ENCODE measurements around the gene ARL8B. TPM values are rescaled to one million over a fixed set of nuclear protein-coding genes. Genes with fewer than 3 reads are reported as not detected.
A peak's percentile ranks its signal among the peaks of the same experiment; 100 is the strongest.

The ARL8B gene
- total and polyA plus RNA-seq, 9 of the 15 experiments (the other 6 are each of a cell fraction or from before 2014, with no cell fraction given): 28.5 to 99.4 (median 77.2) TPM

- TF ChIP-seq, protein P1, sequence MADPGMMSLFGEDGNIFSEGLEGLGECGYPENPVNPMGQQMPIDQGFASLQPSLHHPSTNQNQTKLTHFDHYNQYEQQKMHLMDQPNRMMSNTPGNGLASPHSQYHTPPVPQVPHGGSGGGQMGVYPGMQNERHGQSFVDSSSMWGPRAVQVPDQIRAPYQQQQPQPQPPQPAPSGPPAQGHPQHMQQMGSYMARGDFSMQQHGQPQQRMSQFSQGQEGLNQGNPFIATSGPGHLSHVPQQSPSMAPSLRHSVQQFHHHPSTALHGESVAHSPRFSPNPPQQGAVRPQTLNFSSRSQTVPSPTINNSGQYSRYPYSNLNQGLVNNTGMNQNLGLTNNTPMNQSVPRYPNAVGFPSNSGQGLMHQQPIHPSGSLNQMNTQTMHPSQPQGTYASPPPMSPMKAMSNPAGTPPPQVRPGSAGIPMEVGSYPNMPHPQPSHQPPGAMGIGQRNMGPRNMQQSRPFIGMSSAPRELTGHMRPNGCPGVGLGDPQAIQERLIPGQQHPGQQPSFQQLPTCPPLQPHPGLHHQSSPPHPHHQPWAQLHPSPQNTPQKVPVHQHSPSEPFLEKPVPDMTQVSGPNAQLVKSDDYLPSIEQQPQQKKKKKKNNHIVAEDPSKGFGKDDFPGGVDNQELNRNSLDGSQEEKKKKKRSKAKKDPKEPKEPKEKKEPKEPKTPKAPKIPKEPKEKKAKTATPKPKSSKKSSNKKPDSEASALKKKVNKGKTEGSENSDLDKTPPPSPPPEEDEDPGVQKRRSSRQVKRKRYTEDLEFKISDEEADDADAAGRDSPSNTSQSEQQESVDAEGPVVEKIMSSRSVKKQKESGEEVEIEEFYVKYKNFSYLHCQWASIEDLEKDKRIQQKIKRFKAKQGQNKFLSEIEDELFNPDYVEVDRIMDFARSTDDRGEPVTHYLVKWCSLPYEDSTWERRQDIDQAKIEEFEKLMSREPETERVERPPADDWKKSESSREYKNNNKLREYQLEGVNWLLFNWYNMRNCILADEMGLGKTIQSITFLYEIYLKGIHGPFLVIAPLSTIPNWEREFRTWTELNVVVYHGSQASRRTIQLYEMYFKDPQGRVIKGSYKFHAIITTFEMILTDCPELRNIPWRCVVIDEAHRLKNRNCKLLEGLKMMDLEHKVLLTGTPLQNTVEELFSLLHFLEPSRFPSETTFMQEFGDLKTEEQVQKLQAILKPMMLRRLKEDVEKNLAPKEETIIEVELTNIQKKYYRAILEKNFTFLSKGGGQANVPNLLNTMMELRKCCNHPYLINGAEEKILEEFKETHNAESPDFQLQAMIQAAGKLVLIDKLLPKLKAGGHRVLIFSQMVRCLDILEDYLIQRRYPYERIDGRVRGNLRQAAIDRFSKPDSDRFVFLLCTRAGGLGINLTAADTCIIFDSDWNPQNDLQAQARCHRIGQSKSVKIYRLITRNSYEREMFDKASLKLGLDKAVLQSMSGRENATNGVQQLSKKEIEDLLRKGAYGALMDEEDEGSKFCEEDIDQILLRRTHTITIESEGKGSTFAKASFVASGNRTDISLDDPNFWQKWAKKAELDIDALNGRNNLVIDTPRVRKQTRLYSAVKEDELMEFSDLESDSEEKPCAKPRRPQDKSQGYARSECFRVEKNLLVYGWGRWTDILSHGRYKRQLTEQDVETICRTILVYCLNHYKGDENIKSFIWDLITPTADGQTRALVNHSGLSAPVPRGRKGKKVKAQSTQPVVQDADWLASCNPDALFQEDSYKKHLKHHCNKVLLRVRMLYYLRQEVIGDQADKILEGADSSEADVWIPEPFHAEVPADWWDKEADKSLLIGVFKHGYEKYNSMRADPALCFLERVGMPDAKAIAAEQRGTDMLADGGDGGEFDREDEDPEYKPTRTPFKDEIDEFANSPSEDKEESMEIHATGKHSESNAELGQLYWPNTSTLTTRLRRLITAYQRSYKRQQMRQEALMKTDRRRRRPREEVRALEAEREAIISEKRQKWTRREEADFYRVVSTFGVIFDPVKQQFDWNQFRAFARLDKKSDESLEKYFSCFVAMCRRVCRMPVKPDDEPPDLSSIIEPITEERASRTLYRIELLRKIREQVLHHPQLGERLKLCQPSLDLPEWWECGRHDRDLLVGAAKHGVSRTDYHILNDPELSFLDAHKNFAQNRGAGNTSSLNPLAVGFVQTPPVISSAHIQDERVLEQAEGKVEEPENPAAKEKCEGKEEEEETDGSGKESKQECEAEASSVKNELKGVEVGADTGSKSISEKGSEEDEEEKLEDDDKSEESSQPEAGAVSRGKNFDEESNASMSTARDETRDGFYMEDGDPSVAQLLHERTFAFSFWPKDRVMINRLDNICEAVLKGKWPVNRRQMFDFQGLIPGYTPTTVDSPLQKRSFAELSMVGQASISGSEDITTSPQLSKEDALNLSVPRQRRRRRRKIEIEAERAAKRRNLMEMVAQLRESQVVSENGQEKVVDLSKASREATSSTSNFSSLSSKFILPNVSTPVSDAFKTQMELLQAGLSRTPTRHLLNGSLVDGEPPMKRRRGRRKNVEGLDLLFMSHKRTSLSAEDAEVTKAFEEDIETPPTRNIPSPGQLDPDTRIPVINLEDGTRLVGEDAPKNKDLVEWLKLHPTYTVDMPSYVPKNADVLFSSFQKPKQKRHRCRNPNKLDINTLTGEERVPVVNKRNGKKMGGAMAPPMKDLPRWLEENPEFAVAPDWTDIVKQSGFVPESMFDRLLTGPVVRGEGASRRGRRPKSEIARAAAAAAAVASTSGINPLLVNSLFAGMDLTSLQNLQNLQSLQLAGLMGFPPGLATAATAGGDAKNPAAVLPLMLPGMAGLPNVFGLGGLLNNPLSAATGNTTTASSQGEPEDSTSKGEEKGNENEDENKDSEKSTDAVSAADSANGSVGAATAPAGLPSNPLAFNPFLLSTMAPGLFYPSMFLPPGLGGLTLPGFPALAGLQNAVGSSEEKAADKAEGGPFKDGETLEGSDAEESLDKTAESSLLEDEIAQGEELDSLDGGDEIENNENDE (IDR thresholded peaks at IDR 0.05; ENCODE audit: low read depth, low read length): no peak
- TF ChIP-seq ZNF717 (CRISPR knock-in tag; IDR thresholded peaks at IDR 0.05): no peak
- TF ChIP-seq MAFK (IDR thresholded peaks at IDR 0.05; ENCODE audit: low read length): no peak
- peak; percentile 18; the same call in 1 of the 2 replicates for TF ChIP-seq ADNP (tag; IDR thresholded peaks at IDR 0.05)
- TF ChIP-seq PHF8 (IDR thresholded peaks at IDR 0.05; ENCODE audit: borderline replicate concordance, low read length): no peak
- TF ChIP-seq, protein P2, sequence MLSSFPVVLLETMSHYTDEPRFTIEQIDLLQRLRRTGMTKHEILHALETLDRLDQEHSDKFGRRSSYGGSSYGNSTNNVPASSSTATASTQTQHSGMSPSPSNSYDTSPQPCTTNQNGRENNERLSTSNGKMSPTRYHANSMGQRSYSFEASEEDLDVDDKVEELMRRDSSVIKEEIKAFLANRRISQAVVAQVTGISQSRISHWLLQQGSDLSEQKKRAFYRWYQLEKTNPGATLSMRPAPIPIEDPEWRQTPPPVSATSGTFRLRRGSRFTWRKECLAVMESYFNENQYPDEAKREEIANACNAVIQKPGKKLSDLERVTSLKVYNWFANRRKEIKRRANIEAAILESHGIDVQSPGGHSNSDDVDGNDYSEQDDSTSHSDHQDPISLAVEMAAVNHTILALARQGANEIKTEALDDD (IDR thresholded peaks at IDR 0.05): no peak
- no peak for TF ChIP-seq RBM15 (IDR thresholded peaks at IDR 0.05; ENCODE audit: insufficient read depth, low read length)
- TF ChIP-seq COPS2 (conservative IDR thresholded peaks at IDR 0.05): no peak
- TF ChIP-seq PTRF (tag; IDR thresholded peaks at IDR 0.05): no peak
- TF ChIP-seq FOS (IDR thresholded peaks at IDR 0.05; ENCODE audit: extremely low read depth, insufficient read length): no peak
- TF ChIP-seq, protein P3, sequence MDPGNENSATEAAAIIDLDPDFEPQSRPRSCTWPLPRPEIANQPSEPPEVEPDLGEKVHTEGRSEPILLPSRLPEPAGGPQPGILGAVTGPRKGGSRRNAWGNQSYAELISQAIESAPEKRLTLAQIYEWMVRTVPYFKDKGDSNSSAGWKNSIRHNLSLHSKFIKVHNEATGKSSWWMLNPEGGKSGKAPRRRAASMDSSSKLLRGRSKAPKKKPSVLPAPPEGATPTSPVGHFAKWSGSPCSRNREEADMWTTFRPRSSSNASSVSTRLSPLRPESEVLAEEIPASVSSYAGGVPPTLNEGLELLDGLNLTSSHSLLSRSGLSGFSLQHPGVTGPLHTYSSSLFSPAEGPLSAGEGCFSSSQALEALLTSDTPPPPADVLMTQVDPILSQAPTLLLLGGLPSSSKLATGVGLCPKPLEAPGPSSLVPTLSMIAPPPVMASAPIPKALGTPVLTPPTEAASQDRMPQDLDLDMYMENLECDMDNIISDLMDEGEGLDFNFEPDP (CRISPR knock-in tag; IDR thresholded peaks at IDR 0.05): no peak
- 0 out of 2 replicates have a peak, but pooled peaks have one; percentile 39 for TF ChIP-seq ZNF263 (CRISPR knock-in tag; IDR thresholded peaks at IDR 0.05; ENCODE audit: borderline replicate concordance)
- no peak for TF ChIP-seq TCF7L2 (IDR thresholded peaks at IDR 0.05; ENCODE audit: low read depth, low read length)
- TF ChIP-seq ZNF23 (CRISPR knock-in tag; IDR thresholded peaks at IDR 0.05): no peak
- TF ChIP-seq CBX1 (IDR thresholded peaks at IDR 0.05; ENCODE audit: low read depth): no peak
Observed at GRCh38 chr3:5073374-5074085, 48.6 kb upstream of the ARL8B start (continued).

Data from K562 (cell line).